ENCODE measurements around the gene RECQL. TPM values are rescaled to one million over a fixed set of nuclear protein-coding genes. Genes with fewer than 3 reads are reported as not detected.
A peak's percentile ranks its signal among the peaks of the same experiment; 100 is the strongest.

RECQL gene
- total RNA-seq, 2 experiments from 2014 or later, result 11.1 to 16.0 TPM

DNA sequence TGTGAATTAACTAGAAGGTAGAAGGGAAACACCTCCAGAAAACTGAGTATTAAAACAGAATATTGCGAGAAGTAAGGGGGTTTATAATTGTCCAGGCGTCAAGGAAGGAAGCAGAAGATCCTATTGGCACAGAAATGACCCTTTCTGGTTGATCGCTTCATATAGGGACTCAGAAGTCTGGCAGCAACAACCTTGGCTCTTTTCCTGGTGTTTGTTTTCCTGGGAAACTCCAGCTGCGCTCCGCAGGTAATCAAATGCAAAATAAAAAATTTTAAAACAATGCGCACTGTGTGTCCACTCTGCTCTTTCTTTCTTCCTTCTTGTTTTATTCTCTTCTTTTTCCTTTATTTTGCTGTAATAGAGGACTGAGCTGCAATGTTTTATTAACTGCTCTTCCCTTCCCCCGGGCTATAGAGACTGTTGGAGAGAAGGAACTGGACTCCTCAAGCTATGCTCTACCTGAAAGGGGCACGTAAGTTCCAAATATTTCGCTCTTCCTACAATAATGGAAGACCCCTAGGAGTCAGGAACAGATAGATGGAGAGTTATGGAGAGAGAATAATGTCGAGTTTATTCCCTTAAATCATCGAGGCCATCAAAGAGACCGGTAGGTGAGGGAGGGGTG, 25.4 kb upstream of the RECQL start:
- Mint-ChIP-seq H3K27ac (no peak overlapping the region), H3K4me3 (peak overlapping the region; percentile 81), H3K4me1 (ENCODE audit: low read depth) (peaks cover 13% of the 10 kb centered on the region), H3K9me3 (peaks cover 5% of the 10 kb centered on the region), H3K27me3 (peaks cover 40% of the 10 kb centered on the region), H3K36me3 (ENCODE audit: low read depth) (no peaks in the 10 kb centered on the region)
- H3K4me3 ChIP-seq (ENCODE audit: low read length), result peak overlapping the region; percentile 71
- no peak overlapping the region for H3K27ac ChIP-seq (ENCODE audit: low read depth in 1 of 2, low read length in 2 of 2)
- DNase-seq, result no peak
- CTCF ChIA-PET, result interaction anchor here (1.3 kb wide), 1 partner anchor 12 kb away, joined by 4 read pairs; no protein-coding TSS in a partner anchor
- POLR2A ChIA-PET, result interaction anchor here (1.3 to 2.0 kb wide), 2 partner anchors 25 to 131 kb away, joined by 5 read pairs; partner anchors contain the start of genes GOLT1B, LDHB and RECQL
- no peaks in the 10 kb centered on the region for H3K36me3 ChIP-seq (ENCODE audit: insufficient read depth, low read length)
- ATAC-seq (ENCODE audit: poor library complexity), result no peak
- TF ChIP-seq, protein P1, sequence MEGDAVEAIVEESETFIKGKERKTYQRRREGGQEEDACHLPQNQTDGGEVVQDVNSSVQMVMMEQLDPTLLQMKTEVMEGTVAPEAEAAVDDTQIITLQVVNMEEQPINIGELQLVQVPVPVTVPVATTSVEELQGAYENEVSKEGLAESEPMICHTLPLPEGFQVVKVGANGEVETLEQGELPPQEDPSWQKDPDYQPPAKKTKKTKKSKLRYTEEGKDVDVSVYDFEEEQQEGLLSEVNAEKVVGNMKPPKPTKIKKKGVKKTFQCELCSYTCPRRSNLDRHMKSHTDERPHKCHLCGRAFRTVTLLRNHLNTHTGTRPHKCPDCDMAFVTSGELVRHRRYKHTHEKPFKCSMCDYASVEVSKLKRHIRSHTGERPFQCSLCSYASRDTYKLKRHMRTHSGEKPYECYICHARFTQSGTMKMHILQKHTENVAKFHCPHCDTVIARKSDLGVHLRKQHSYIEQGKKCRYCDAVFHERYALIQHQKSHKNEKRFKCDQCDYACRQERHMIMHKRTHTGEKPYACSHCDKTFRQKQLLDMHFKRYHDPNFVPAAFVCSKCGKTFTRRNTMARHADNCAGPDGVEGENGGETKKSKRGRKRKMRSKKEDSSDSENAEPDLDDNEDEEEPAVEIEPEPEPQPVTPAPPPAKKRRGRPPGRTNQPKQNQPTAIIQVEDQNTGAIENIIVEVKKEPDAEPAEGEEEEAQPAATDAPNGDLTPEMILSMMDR (IDR thresholded peaks at IDR 0.05), result no peak
- intact Hi-C loops (cut with DNase I, micrococcal nuclease), result no loop called here
- H3K27me3 ChIP-seq (ENCODE audit: control insufficient read depth in 1 of 2, insufficient read depth in 2 of 2, low read length in 2 of 2), result peaks cover 16 to 18% of the 10 kb centered on the region in 2 experiments
- no peaks in the 10 kb centered on the region for H3K9me3 ChIP-seq (ENCODE audit: control insufficient read depth in 1 of 2, insufficient read depth in 1 of 2, low read length in 2 of 2)
- H3K4me1 ChIP-seq (ENCODE audit: insufficient read depth, low read length), result peaks cover 6% of the 10 kb centered on the region

DNA sequence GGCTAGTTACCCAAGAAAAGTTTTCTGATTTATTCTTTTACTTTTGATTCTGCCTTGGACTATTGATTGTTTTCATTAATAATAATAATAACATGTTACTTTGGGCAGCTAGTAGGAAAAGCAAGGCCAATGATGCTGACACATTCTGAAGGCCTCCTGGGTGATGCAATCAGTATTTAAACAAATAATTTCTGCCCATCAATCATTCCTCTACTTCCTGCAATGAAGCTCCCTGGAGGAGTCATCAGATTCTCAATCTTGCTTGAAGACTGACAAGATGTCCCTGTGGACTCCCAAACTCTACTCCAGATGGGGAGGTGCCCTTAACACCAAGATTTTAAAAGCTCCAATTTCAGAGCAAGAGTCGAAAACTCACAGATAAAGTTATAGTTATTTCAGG, 24.6 kb upstream of the RECQL start, which contains the start of gene SPX:
TSS of gene SPX (plus strand) at position 244 of the 400 bp plus-strand sequence. CDS start 177 bp downstream, outside the sequence.
- H3K4me3 ChIP-seq (ENCODE audit: low read length), result peak within 1 kb of the TSS; percentile 71

DNA sequence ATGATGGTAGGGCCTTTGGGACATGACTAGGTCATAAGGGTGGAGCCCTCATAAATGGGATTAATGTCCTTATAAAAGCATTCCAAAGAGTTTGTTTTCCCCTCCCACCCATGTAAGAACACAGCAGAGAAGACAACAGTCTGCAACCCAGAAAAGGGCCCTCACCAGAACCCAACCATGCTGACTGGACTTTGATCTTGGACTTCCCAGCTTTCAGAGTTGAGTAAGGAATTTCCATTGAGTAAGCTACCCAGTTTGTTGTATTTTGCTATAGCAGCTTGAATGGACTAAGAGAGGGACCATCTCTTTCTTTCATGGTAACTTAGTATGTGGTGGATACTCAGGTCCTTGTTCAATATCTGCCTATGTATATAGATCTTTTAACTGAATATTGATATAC, 21.7 kb upstream of the RECQL start:
- H3K4me3 ChIP-seq (ENCODE audit: low read length), result no peak overlapping the region
- DNase-seq (no peak), ATAC-seq (ENCODE audit: poor library complexity) (no peak)
- ChIA-PET CTCF (no interaction called here), POLR2A (no interaction called here)
- intact Hi-C loops (cut with DNase I, micrococcal nuclease), result no loop called here
- H3K4me3 Mint-ChIP-seq, result no peak overlapping the region
- peaks cover 9% of the 10 kb centered on the region for H3K27me3 Mint-ChIP-seq
- no peak overlapping the region for H3K27ac Mint-ChIP-seq
- peaks cover 6% of the 10 kb centered on the region for H3K4me1 ChIP-seq (ENCODE audit: insufficient read depth, low read length)
- H3K36me3 ChIP-seq (ENCODE audit: insufficient read depth, low read length), result peaks cover 4% of the 10 kb centered on the region
- peaks cover 5% of the 10 kb centered on the region for H3K9me3 Mint-ChIP-seq
- H3K9me3 ChIP-seq (ENCODE audit: control insufficient read depth in 1 of 2, insufficient read depth in 1 of 2, low read length in 2 of 2), result no peaks in the 10 kb centered on the region
- H3K36me3 Mint-ChIP-seq (ENCODE audit: low read depth), result peaks cover 10% of the 10 kb centered on the region
- peaks cover 8% of the 10 kb centered on the region for H3K4me1 Mint-ChIP-seq (ENCODE audit: low read depth)
- no peak overlapping the region for H3K27ac ChIP-seq (ENCODE audit: low read depth in 1 of 2, low read length in 2 of 2)
- TF ChIP-seq, protein P1 (IDR thresholded peaks at IDR 0.05), result no peak
- H3K27me3 ChIP-seq (ENCODE audit: control insufficient read depth in 1 of 2, insufficient read depth in 2 of 2, low read length in 2 of 2), result peaks cover 0 to 7% of the 10 kb centered on the region in 2 experiments

More for the DNA sequence above, 24.6 kb upstream of the RECQL start, which contains the start of gene SPX:
- Histone ChIP-seq H3K27ac (ENCODE audit: low read depth in 1 of 2, low read length in 2 of 2) (no peak within 1 kb of the TSS), H3K36me3 (ENCODE audit: insufficient read depth, low read length) (no peaks in the 10 kb centered on the region), H3K9me3 (ENCODE audit: control insufficient read depth in 1 of 2, insufficient read depth in 1 of 2, low read length in 2 of 2) (no peaks in the 10 kb centered on the region), H3K4me1 (ENCODE audit: insufficient read depth, low read length) (peaks cover 6% of the 10 kb centered on the region), H3K27me3 (ENCODE audit: control insufficient read depth in 1 of 2, insufficient read depth in 2 of 2, low read length in 2 of 2) (peaks cover 16 to 18% of the 10 kb centered on the region in 2 experiments)
- TF ChIP-seq, protein P1 (IDR thresholded peaks at IDR 0.05), result no peak
- POLR2A ChIA-PET, result interaction anchor here (0.6 kb wide), 1 partner anchor 1004 kb away, joined by 3 read pairs; no protein-coding TSS in a partner anchor
- H3K4me1 Mint-ChIP-seq (ENCODE audit: low read depth), result peaks cover 13% of the 10 kb centered on the region
- ATAC-seq (ENCODE audit: poor library complexity), result no peak
- no peaks in the 10 kb centered on the region for H3K36me3 Mint-ChIP-seq (ENCODE audit: low read depth)
- CTCF ChIA-PET, result no interaction called here
- no peak within 1 kb of the TSS for H3K27ac Mint-ChIP-seq
- peaks cover 33% of the 10 kb centered on the region for H3K27me3 Mint-ChIP-seq
- intact Hi-C loops (cut with DNase I, micrococcal nuclease), result no loop called here
- peaks cover 5% of the 10 kb centered on the region for H3K9me3 Mint-ChIP-seq
- peak within 1 kb of the TSS; percentile 81 for H3K4me3 Mint-ChIP-seq
- no peak for DNase-seq

Data from CD4-positive, alpha-beta T cell (primary cell).